HepG2 (cell line): ENCODE data around the gene LAMTOR3. TPM values are rescaled to one million over a fixed set of nuclear protein-coding genes. Genes with fewer than 3 reads are reported as not detected.

Source experiments
- ATAD3A ChIP-seq: sonication (generic); formaldehyde crosslinking; IDR thresholded peaks from 2 replicates; pipeline ENCODE4 v1.4.0; 2020; ENCODE audit warnings: missing genetic modification reagents
- DBP ChIP-seq: sonication (generic); formaldehyde crosslinking; IDR thresholded peaks from 2 replicates; pipeline ENCODE4 v1.4.0; 2020; ENCODE audit warnings: missing genetic modification reagents; ENCODE audit errors: not compliant biosample characterization
- DZIP1 ChIP-seq: sonication (generic); formaldehyde crosslinking; IDR thresholded peaks from 2 replicates; pipeline ENCODE4 v1.5.0; 2020; ENCODE audit warnings: mild to moderate bottlenecking, missing genetic modification reagents
- PRDM15 ChIP-seq: sonication (generic); formaldehyde crosslinking; IDR thresholded peaks from 2 replicates; pipeline ENCODE4 v1.4.0; 2020; ENCODE audit warnings: missing genetic modification reagents
- RFXANK ChIP-seq: IDR thresholded peaks from 2 replicates; pipeline ENCODE4 v1.6.1; 2016
- SATB2 ChIP-seq: sonication (generic); formaldehyde crosslinking; IDR thresholded peaks from 2 replicates; pipeline ENCODE4 v1.5.0; 2020; ENCODE audit warnings: missing genetic modification reagents
- SOX5 ChIP-seq: IDR thresholded peaks from 2 replicates; pipeline ENCODE4 v1.6.1; 2016; ENCODE audit warnings: borderline replicate concordance
- ZNF20 ChIP-seq: sonication (generic); formaldehyde crosslinking; IDR thresholded peaks from 2 replicates; pipeline ENCODE4 v1.4.0; 2020; ENCODE audit warnings: mild to moderate bottlenecking, moderate library complexity, missing genetic modification reagents
- ZNF652 ChIP-seq: IDR thresholded peaks from 2 replicates; pipeline ENCODE4 v1.6.1; 2016; ENCODE audit warnings: low read depth, borderline replicate concordance
- ZNF780A ChIP-seq: sonication (generic); formaldehyde crosslinking; IDR thresholded peaks from 2 replicates; pipeline ENCODE4 v1.8.0; 2022; ENCODE audit warnings: mild to moderate bottlenecking, missing genetic modification reagents, moderate library complexity
- polyA plus RNA-seq, 8 experiments: library from polyadenylated mRNA; depleted of rRNA in 3 of 8; stranded (reverse) in 7 of 8; unstranded in 1 of 8; fragments of >200 nt; fragmentation: Illumina TruSeq in 4 of 8; extraction: Trizol in 4 of 8; gene quantifications; 2 replicates each; pipeline versions ENCODE4 v1.2.1 to v1.2.3, GENCODE V29; 2011 to 2016; ENCODE audit warnings: low read depth in 4 of 8, missing spikeins in 1 of 8, mixed read lengths in 1 of 8; ENCODE audit not compliant: insufficient read depth in 1 of 8
- total RNA-seq, 5 experiments: library from RNA; depleted of rRNA; stranded (reverse); fragments of >200 nt; fragmentation: Illumina TruSeq; extraction: Trizol; gene quantifications; 2 replicates each; pipeline ENCODE4 v1.2.3, GENCODE V29; 2016; ENCODE audit warnings: low read depth in 1 of 5
- TF ChIP-seq, protein P1 (sequence below), 2 experiments: sonication (generic) in 1 of 2; formaldehyde crosslinking in 1 of 2; IDR thresholded peaks; 2 replicates each; pipeline versions ENCODE4 v1.4.0 to v1.6.1; 2018 to 2020; ENCODE audit warnings: missing genetic modification reagents in 2 of 2, borderline replicate concordance in 1 of 2, low read depth in 1 of 2, mild to moderate bottlenecking in 1 of 2, missing biosample characterization in 1 of 2
- TF ChIP-seq, protein P2 (sequence below): sonication (generic); formaldehyde crosslinking; IDR thresholded peaks from 2 replicates; pipeline ENCODE4 v1.8.1; 2022; ENCODE audit warnings: low read depth, mild to moderate bottlenecking, missing genetic modification reagents
- TF ChIP-seq, protein P3 (sequence below): sonication (generic); formaldehyde crosslinking; IDR thresholded peaks from 2 replicates; pipeline ENCODE4 v1.5.0; 2020; ENCODE audit warnings: mild to moderate bottlenecking, missing genetic modification reagents, moderate library complexity

LAMTOR3 gene
- total and polyA plus RNA-seq, 2 of the 13 experiments (the other 11 are each of a cell fraction or from before 2014, with no cell fraction given): 47.6 to 49.1 TPM

DNA sequence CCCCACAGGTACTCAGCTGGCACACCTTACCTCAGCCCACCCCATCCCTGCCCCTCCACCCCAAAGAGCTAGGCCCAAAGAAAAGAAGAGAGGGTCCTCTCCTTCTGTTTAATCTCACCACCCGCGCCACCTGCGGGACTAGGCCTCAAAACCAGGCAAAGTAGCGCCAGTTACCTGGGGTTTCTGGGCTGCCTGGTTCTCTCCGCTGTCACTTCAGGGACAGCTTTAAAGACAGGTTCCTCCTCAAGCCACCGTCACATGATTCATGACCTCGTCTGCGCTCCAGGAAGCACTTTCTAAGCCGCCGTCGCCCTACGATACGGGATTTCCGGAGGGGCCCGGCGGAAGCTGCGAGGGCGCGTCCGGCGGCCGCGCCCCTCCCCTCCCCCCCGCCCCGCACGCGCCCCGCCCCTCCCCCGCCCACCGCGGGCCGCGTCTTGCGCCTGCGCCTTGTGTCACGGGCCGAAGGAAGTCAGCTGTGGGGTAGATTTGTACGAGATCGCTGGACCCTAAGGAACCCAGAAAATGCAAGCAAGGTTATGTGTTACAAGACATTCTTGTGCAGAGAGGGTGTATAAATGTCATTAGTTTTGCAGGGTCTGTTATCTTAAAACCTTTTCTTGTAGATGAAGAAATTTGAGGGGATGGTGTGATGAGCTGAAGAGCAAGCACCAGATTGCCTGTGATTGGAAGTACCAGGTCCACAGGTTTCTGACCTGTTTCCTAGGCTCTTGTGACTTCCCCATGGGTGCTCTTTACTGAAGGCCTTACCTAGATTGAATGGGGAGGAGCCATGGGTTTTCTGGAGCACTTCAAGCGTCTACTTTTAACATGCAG, at the start of gene LAMTOR3 (continued):
- TF ChIP-seq, protein P1, sequence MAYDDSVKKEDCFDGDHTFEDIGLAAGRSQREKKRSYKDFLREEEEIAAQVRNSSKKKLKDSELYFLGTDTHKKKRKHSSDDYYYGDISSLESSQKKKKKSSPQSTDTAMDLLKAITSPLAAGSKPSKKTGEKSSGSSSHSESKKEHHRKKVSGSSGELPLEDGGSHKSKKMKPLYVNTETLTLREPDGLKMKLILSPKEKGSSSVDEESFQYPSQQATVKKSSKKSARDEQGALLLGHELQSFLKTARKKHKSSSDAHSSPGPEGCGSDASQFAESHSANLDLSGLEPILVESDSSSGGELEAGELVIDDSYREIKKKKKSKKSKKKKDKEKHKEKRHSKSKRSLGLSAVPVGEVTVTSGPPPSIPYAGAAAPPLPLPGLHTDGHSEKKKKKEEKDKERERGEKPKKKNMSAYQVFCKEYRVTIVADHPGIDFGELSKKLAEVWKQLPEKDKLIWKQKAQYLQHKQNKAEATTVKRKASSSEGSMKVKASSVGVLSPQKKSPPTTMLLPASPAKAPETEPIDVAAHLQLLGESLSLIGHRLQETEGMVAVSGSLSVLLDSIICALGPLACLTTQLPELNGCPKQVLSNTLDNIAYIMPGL (CRISPR knock-in tag; IDR thresholded peaks at IDR 0.05; ENCODE audit: borderline replicate concordance in 1 of 2, low read depth in 1 of 2): no peak
- no peak for TF ChIP-seq DBP
- peak; percentile 12; the same call in 1 of the 2 replicates for TF ChIP-seq SOX5 (CRISPR knock-in tag)
- TF ChIP-seq ATAD3A (CRISPR knock-in tag): no peak
- TF ChIP-seq, protein P2, sequence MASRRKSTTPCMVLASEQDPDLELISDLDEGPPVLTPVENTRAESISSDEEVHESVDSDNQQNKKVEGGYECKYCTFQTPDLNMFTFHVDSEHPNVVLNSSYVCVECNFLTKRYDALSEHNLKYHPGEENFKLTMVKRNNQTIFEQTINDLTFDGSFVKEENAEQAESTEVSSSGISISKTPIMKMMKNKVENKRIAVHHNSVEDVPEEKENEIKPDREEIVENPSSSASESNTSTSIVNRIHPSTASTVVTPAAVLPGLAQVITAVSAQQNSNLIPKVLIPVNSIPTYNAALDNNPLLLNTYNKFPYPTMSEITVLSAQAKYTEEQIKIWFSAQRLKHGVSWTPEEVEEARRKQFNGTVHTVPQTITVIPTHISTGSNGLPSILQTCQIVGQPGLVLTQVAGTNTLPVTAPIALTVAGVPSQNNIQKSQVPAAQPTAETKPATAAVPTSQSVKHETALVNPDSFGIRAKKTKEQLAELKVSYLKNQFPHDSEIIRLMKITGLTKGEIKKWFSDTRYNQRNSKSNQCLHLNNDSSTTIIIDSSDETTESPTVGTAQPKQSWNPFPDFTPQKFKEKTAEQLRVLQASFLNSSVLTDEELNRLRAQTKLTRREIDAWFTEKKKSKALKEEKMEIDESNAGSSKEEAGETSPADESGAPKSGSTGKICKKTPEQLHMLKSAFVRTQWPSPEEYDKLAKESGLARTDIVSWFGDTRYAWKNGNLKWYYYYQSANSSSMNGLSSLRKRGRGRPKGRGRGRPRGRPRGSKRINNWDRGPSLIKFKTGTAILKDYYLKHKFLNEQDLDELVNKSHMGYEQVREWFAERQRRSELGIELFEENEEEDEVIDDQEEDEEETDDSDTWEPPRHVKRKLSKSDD: no peak
- TF ChIP-seq ZNF20 (CRISPR knock-in tag): no peak
- TF ChIP-seq ZNF780A (CRISPR knock-in tag): no peak
- TF ChIP-seq, protein P3, sequence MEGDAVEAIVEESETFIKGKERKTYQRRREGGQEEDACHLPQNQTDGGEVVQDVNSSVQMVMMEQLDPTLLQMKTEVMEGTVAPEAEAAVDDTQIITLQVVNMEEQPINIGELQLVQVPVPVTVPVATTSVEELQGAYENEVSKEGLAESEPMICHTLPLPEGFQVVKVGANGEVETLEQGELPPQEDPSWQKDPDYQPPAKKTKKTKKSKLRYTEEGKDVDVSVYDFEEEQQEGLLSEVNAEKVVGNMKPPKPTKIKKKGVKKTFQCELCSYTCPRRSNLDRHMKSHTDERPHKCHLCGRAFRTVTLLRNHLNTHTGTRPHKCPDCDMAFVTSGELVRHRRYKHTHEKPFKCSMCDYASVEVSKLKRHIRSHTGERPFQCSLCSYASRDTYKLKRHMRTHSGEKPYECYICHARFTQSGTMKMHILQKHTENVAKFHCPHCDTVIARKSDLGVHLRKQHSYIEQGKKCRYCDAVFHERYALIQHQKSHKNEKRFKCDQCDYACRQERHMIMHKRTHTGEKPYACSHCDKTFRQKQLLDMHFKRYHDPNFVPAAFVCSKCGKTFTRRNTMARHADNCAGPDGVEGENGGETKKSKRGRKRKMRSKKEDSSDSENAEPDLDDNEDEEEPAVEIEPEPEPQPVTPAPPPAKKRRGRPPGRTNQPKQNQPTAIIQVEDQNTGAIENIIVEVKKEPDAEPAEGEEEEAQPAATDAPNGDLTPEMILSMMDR (CRISPR knock-in tag): no peak
- no peak for TF ChIP-seq ZNF652 (CRISPR knock-in tag)
- no peak for TF ChIP-seq SATB2 (CRISPR knock-in tag)
- no peak for TF ChIP-seq DZIP1 (CRISPR knock-in tag)
- TF ChIP-seq RFXANK (CRISPR knock-in tag): no peak
- no peak for TF ChIP-seq PRDM15 (CRISPR knock-in tag)
